Suppressor macrophage (primary cell): ENCODE data around the gene REPS2.

ENCODE experiments used
- DNase-seq, 4 experiments: peaks; one replicate each; pipeline ENCODE4 v3.0.0-alpha.2; 2020 to 2022

Gene REPS2

DNA sequence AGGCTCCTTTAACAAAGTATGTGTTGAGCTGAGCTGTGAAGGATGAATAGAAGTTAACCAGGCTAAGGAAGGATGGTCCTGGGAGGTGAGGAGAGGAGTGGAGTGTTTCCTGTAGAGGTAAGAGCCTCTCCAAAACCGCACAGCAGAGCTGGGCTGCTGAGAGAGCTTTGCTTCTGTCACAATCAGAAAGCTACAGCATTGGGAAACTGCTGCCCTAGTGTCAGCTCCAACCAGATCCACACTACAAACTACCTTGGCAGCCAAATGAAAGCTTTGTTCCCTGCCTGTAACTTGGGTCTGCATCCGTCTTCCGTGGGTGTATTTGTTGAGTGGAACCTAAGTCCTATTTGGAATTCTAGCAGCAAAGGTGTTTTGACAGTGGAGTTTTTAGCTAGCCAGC, 91.8 kb downstream of the REPS2 start:
- peak in 3 of 4 experiments; percentile 28 to 49 (median 49) for DNase-seq

DNA sequence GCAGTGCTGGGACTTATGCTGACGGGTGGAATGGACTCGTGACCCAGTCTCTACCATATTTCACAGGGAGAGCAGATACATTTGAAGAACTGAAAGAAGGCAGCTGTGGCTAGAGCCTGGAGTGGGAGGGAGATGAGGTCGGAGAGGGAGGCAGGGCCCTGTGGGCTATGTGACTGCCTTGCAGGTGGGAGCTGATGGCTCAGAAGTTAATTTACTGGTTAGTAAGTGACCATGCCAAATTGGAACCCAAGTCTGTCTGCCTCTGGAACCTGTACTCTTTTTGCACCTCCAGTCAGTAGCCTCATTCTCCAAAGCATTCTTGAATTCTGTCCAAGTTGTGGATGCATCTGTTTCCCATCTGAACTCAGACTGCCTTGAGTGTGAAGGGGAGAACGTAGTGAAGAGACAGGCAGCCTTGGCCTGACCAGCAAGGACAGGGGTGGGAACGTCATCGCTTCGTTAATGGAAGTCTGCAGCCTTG, 92.3 kb downstream of the REPS2 start:
- peak; percentile 51 to 75 (median 74) for DNase-seq

DNA sequence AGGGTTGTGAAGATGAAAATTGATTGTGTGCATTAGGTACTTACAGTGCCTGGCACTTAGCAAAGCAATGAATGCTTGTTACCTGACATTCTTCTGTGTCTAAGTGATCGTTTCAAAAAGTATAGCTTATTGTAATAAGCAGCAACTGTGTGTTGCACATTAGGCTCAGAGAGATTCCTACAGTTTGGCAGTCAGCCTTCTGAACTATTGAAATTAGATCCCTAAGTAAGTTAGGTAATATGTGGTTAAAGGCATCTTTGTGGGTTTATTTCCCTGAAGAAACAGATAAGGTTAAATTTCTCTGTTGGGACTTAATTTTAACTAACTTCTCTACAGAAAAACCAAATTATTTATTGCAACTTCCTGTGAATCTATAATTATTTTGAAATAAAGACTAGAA, 93.4 kb downstream of the REPS2 start:
- DNase-seq = no peak

DNA sequence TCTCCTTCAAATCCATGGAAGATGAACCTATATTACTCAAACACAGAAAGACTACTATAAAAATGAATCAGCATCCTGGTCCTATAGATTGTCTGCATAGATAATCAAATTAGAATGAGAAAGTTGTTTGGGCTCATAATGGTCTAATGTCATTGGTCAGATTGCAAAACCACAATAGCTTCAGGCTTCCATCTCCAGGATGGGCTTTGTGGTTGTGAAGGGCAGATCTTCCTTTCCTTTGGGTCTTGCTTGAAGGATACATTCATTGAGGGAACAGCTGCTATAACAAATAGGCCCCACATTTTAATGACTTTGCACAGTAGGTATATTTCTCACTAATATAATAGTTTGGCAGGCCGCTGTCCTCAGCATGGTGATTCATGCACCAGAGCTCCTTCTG, 94.3 kb downstream of the REPS2 start:
- no peak for DNase-seq

- DNase-seq = no peak
Observed at GRCh38 chrX:17042037-17042436, 95.6 kb downstream of the REPS2 start.

DNA sequence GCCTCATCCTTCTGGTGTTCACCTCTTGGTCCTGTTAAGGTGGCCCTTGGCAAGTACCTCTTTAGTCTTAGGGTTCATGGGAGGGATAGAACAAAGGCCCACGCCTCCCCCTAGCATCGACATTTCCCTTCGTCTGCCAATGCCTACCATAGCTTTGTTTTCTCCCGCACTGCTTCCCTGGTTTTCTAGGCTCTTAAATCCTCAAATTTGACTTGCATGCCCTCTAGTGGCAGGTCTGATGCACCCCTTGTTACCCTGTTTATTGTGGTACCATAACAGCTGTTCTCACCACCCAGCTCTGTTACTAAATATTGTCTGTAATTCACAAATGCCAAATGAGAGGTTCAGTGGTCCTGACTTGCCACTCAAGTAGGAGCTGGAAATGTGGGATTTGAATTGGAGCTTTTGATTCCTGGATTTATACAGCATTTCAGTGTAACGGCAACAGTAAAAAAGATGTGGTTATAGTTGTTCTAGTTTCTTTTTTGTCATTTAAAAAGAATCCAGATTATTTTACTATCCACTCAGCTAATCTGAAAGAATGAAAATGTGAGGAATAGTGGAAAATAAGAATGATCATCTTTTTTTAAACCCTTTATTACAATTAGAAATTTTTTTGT, 100.1 kb downstream of the REPS2 start:
- DNase-seq = peak; percentile 75 to 83 (median 76)

DNA sequence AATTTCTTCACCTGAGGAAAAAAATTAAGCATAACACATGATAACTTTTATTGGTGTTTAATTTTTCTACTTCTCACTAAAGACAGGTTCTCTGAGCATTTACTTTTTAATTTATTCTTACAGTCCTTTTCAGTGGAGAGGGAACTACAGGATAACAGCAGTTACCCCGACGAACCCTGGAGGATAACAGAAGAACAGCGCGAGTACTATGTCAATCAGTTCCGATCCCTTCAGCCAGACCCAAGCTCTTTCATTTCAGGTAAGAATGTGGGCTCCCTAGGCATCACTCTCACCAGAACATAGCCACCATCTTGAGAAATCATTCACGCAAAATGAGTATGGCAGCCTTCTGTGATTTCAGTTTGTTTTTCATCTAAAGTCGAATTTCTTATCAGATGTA, 100.8 kb downstream of the REPS2 start:
- no peak for DNase-seq

DNA sequence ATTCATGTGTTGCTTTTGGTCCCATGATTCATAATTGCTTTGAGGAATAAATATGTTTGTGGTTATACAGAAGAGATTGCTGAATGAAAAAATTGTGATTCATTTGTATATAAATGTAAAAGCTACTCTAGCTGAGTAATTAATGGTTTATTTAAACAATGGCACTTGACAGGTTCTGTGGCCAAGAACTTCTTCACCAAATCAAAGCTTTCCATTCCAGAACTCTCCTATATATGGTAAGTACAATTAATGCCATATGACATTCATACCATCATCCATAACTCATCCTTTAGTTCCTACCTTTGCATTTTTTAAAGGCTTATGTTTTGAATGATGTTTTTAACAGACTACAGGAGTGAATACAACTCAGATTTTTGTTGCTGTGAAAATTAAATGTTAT, 105.8 kb downstream of the REPS2 start:
- no peak for DNase-seq

DNA sequence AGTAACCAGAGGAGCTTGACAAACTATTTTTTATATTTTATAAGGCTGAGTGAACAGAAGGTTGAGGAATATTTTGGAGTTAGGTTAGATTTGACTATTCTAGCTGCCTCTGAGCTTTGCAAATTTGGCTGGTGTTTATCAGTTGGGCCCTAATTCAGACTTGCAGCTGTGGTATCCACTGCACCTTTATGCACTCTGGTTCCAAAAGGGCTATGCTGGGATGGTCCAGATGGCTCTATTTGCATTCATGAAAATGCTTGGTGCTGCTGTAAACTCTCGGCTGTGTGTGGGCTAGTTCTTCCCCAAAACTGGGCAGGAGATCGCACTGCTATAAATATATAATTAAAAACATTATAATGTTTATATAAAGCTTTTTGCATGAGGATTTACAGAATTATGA, 106.3 kb downstream of the REPS2 start:
- no peak for DNase-seq

GRCh38 chrX:17053502-17053901, 107.0 kb downstream of the REPS2 start:
- no peak for DNase-seq

GRCh38 chrX:17056868-17057608, 110.6 kb downstream of the REPS2 start:
- no peak for DNase-seq

GRCh38 chrX:17062065-17062464, 115.6 kb downstream of the REPS2 start:
- DNase-seq = peak in 1 of 4 experiments; percentile 5

DNA sequence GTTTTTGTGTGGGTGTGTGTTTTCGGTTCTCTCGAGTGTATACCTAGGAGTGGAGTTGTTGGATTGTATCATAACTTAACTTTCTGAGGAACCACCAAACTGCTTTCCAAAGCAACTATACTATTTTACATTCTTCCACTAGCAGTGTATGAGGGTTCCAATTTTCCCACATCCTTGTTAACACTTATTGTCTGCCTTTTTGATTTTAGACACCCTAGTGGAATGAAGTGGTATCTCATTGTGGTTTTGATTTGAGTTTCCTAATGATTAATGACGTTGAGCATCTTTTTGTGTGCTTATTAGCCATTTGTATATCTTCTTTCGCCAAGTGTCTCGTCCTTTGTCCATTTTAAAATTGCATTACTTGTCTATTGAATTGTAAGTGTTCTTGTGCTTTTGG, 118.6 kb downstream of the REPS2 start:
- DNase-seq = no peak

- no peak for DNase-seq
Observed at GRCh38 chrX:17067534-17067933, 121.1 kb downstream of the REPS2 start.

GRCh38 chrX:17072301-17072700, 125.8 kb downstream of the REPS2 start:
- DNase-seq = no peak

- DNase-seq = no peak
Observed at GRCh38 chrX:17072721-17073230, 126.3 kb downstream of the REPS2 start.

- no peak for DNase-seq
Observed at GRCh38 chrX:17075004-17075403, 128.5 kb downstream of the REPS2 start.

DNA sequence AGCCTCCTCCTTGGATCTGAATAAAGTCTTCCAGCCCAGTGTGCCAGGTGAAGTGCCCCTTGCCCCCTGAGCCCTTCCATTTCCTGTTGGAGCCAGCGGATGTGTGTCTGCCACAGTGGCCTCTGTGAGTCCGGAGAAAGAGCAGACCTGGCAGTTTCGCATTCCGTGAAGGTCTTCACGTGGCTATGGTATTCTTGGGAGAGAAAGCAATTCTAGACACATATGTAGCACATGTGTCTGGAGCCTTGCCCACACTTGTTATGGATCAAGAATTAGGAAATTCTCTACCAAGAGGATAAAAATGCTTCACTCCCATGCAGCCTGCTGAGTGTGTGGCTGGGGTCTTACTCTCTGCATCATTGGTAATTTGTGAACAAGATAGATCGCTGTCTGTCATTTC, 130.9 kb downstream of the REPS2 start:
- no peak for DNase-seq

GRCh38 chrX:17078031-17078720, 131.7 kb downstream of the REPS2 start:
- DNase-seq = no peak

DNA sequence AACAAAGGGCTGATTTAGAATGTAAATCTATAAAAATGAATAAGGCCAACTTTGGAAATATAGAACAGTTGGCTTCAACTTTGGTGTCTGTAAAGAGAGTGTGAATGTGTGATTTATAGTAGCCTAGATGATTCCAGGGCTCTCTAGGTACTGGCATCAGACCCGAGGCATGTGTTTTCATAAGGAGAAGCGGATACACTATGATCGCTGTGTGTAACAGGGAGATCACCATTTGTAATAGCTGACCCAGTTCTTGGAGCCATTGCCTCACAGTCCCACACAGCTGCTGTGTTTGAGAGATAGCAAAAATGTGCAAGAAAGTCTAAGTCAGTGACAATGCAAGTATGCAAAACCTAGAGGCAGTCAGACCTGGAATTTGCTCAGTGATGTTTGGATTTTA, 135.1 kb downstream of the REPS2 start:
- DNase-seq = no peak

GRCh38 chrX:17081968-17082367, 135.5 kb downstream of the REPS2 start:
- DNase-seq = no peak

GRCh38 chrX:17082831-17083230, 136.4 kb downstream of the REPS2 start:
- DNase-seq = no peak

DNA sequence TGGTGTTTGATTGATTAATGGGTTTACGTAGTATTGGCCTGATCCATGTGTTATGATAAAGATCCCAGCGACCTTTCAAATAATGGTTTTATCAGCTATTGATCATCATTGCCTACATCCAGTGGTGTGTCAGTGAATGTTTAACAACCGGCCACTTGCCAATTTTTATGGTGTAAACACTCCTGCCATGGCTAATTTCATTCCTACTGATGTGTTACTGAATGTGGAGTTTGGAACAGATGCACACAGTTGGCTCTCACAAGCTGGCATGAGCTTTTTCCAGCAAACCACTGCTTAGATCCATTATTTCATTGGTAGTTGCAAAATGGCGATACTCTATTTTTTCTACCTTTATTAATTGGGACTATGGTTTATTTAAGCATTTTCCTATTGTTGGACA, 139.9 kb downstream of the REPS2 start:
- DNase-seq = no peak

DNA sequence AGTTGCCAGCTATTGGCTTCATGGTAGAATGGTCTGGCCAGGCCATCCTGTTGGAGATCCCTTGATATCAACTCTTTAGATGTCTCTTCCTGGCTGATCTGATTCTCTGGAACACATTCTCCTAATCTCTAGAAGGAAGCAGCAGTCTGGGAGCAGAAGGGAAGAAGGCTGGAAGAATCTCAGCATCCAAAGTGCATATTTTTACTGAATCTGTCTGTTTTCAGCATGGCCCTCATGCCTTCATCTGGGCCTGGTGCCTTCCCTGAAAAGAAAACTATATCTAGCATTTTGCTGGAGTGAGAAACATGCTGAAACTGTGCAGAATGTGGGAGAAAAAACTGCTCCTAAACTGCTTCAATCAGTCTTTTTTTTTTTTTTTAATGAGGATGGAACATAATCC, 148.7 kb downstream of the REPS2 start:
- DNase-seq = no peak
